ENCODE results near the gene ADAMTS1. TPM values are rescaled to one million over a fixed set of nuclear protein-coding genes. Genes with fewer than 3 reads are reported as not detected.

ADAMTS1 gene
- total RNA-seq, 1 experiment from 2014 or later, result 17.8 TPM

DNA sequence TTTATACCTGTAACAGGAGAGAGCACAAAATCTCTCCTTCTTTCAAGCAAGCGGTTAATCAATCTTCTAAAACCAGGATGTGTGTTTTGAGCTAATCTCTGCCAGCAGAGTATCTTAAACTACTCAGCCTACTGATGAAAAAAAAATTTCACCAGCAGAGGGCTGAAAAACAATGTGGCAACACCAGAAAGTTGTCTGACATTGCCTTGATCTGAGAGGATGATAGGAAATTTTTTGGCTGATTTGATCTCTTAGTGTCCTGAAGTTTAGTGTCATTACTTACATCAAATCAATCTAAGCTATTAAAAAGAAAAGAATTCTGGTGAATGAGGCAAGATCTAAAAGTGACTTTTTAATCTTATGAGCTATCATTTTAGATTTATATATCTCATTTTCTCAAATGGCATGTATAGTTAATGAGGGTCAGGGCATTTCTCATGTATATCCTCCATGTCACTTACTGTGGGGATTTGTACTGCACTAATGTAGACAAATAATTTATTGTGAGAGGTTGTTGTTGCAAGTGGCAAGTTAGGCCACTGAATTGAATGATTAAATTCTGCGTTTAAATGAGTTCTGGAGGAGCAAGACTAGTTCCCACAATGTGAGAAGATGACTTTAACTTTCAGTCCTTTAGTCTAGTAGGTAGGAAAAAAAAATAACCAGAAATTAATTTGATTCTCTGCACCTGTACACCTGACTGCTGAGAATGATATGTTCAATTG, 10.9 kb downstream of the ADAMTS1 start:
- no peak overlapping the region for H3K27ac ChIP-seq (ENCODE audit: insufficient read length, low read depth, low read length)
- no peak for DNase-seq
- WGBS (ENCODE audit: extremely low coverage, insufficient read length, low lambda C conversion rate), result no CpG with 5 or more reads among the region's 2 CpGs

More for the DNA sequence above, 10.9 kb downstream of the ADAMTS1 start:
- Histone ChIP-seq H3K27me3 (ENCODE audit: insufficient read depth, low read length) (no peaks in the 10 kb centered on the region), H4K91ac (ENCODE audit: insufficient read length, low read depth, low read length) (no peak overlapping the region), H3K79me1 (ENCODE audit: insufficient read depth, low read depth, low read length, poor library complexity, severe bottlenecking) (no peaks in the 10 kb centered on the region), H2BK12ac (ENCODE audit: insufficient read length, low read depth, low read length) (no peak overlapping the region), H3K4me1 (ENCODE audit: insufficient read depth, low read length) (no peaks in the 10 kb centered on the region), H3K23ac (ENCODE audit: insufficient read length, low read depth, low read length) (no peak overlapping the region), H2BK5ac (ENCODE audit: insufficient read length, low read length) (no peak overlapping the region), H3K4ac (ENCODE audit: low read depth, low read length) (no peak overlapping the region), H3K23me2 (ENCODE audit: insufficient read length, low read depth, low read length, poor library complexity, severe bottlenecking) (no peaks in the 10 kb centered on the region), H2BK20ac (ENCODE audit: low read depth, low read length, poor library complexity, severe bottlenecking) (no peak overlapping the region), H3K18ac (ENCODE audit: insufficient read length, low read depth, low read length) (no peak overlapping the region), H3K9me3 (ENCODE audit: control insufficient read depth, low read depth, low read length) (no peaks in the 10 kb centered on the region), H2BK120ac (ENCODE audit: low read depth, low read length, poor library complexity, severe bottlenecking) (no peak overlapping the region), H4K8ac (replicated peaks; ENCODE audit: insufficient read length, low read depth, low read length) (no peak overlapping the region), H3K4me2 (ENCODE audit: insufficient read depth, insufficient read length, low read length) (no peak overlapping the region), H4K20me1 (ENCODE audit: control insufficient read depth, insufficient read depth, insufficient read length) (no peaks in the 10 kb centered on the region), H3K79me2 (ENCODE audit: insufficient read depth, low read length) (no peaks in the 10 kb centered on the region), H3K14ac (ENCODE audit: insufficient read depth, low read length) (no peak overlapping the region), H2BK15ac (ENCODE audit: low read depth, low read length) (no peak overlapping the region), H4K5ac (ENCODE audit: insufficient read length, low read depth, low read length) (no peak overlapping the region), H2AFZ (ENCODE audit: low read length) (no peak overlapping the region), H3T11ph (ENCODE audit: low read length) (no peak overlapping the region), H3K9ac (ENCODE audit: extremely low read depth, insufficient read length, low read length) (no peak overlapping the region), H2AK5ac (ENCODE audit: insufficient read length, low read length) (no peak overlapping the region), H3K56ac (ENCODE audit: insufficient read length, low read depth, low read length) (no peak overlapping the region)
- H3K9me3 Mint-ChIP-seq, result no peaks in the 10 kb centered on the region
- peaks cover 20 to 30% (median 29%) of the 10 kb centered on the region in 3 experiments; a peak in 6 of 7 replicates for H3K36me3 Mint-ChIP-seq (ENCODE audit: insufficient read depth in 1 of 3, low read depth in 3 of 3)
- H3K27me3 Mint-ChIP-seq (ENCODE audit: low read depth), result no peaks in the 10 kb centered on the region
- TF ChIP-seq, protein P1, sequence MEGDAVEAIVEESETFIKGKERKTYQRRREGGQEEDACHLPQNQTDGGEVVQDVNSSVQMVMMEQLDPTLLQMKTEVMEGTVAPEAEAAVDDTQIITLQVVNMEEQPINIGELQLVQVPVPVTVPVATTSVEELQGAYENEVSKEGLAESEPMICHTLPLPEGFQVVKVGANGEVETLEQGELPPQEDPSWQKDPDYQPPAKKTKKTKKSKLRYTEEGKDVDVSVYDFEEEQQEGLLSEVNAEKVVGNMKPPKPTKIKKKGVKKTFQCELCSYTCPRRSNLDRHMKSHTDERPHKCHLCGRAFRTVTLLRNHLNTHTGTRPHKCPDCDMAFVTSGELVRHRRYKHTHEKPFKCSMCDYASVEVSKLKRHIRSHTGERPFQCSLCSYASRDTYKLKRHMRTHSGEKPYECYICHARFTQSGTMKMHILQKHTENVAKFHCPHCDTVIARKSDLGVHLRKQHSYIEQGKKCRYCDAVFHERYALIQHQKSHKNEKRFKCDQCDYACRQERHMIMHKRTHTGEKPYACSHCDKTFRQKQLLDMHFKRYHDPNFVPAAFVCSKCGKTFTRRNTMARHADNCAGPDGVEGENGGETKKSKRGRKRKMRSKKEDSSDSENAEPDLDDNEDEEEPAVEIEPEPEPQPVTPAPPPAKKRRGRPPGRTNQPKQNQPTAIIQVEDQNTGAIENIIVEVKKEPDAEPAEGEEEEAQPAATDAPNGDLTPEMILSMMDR (conservative IDR thresholded peaks at IDR 0.05), result peak; percentile 50; the same call in 2 of the 3 replicates
- peaks cover 0 to 4% of the 10 kb centered on the region in 2 experiments; a peak in 1 of 4 replicates for H3K4me1 Mint-ChIP-seq
- H3K27ac Mint-ChIP-seq, result no peak overlapping the region; a peak in 1 of 7 replicates
- no peak overlapping the region for H3K4me3 Mint-ChIP-seq
